GM21526 (cell line): Measurements from ENCODE around the gene NECTIN2.

Experiments used
- ATAC-seq: cut with Tn5 transposase; IDR thresholded peaks from one replicate; pipeline ENCODE4 v1.9.1; 2021; ENCODE audit warnings: moderate library complexity; ENCODE audit not compliant: unreplicated experiment, low FRiP score

Gene NECTIN2

GRCh38 chr19:44845612-44846454, at the start of gene NECTIN2:
NECTIN2 (plus strand) TSS chr19:44846297; CDS start chr19:44846526, 229 bp downstream.
- no peak for ATAC-seq

- ATAC-seq: no peak
These were observed 49.4 kb upstream of the NECTIN2 start for GRCh38 chr19:44796701-44797115.

- no peak for ATAC-seq
These were observed 46.3 kb upstream of the NECTIN2 start for GRCh38 chr19:44799627-44800346.

- ATAC-seq: peak; percentile 79
These were observed 45.6 kb upstream of the NECTIN2 start for GRCh38 chr19:44800461-44800860.

- ATAC-seq: no peak
These were observed 42.4 kb upstream of the NECTIN2 start for GRCh38 chr19:44803442-44804428.

GRCh38 chr19:44806291-44806690, 39.8 kb upstream of the NECTIN2 start:
- no peak for ATAC-seq

- ATAC-seq: no peak
These were observed 38.9 kb upstream of the NECTIN2 start for GRCh38 chr19:44807162-44807561.

GRCh38 chr19:44807652-44808462, 38.2 kb upstream of the NECTIN2 start:
- no peak for ATAC-seq

GRCh38 chr19:44808463-44809371, 37.4 kb upstream of the NECTIN2 start, which contains the start of gene BCAM:
BCAM (plus strand) TSS chr19:44809103; CDS start chr19:44809125, 22 bp downstream.
- no peak for ATAC-seq

- ATAC-seq: no peak
These were observed 36.4 kb upstream of the NECTIN2 start for GRCh38 chr19:44809577-44810233.

GRCh38 chr19:44810234-44811121, 35.6 kb upstream of the NECTIN2 start:
- ATAC-seq: no peak

GRCh38 chr19:44811122-44811419, 35.0 kb upstream of the NECTIN2 start:
- no peak for ATAC-seq

GRCh38 chr19:44812142-44812718, 33.9 kb upstream of the NECTIN2 start:
- ATAC-seq: no peak

- no peak for ATAC-seq
These were observed 32.8 kb upstream of the NECTIN2 start for GRCh38 chr19:44813070-44813840.

GRCh38 chr19:44813841-44814470, 32.1 kb upstream of the NECTIN2 start:
- no peak for ATAC-seq

GRCh38 chr19:44814517-44814916, 31.6 kb upstream of the NECTIN2 start:
- ATAC-seq: no peak
